VCaP (cell line): Measurements from ENCODE around the gene PDXK.

Experiments used
- H3K27ac ChIP-seq: fragments of 450-650 bp; 2 replicates; pipeline ENCODE4 v1.5.1; 2017
- TF ChIP-seq, protein P1 (sequence below): fragments of 450-650 bp; conservative IDR thresholded peaks from 2 replicates; pipeline ENCODE4 v1.5.1; 2017; ENCODE audit warnings: mild to moderate bottlenecking, moderate library complexity

Gene PDXK

GRCh38 chr21:43728467-43729390 is 9.8 kb downstream of the PDXK start:
- peak overlapping the region; percentile 73; the same call in 1 of the 2 replicates for H3K27ac ChIP-seq
- TF ChIP-seq, protein P1, sequence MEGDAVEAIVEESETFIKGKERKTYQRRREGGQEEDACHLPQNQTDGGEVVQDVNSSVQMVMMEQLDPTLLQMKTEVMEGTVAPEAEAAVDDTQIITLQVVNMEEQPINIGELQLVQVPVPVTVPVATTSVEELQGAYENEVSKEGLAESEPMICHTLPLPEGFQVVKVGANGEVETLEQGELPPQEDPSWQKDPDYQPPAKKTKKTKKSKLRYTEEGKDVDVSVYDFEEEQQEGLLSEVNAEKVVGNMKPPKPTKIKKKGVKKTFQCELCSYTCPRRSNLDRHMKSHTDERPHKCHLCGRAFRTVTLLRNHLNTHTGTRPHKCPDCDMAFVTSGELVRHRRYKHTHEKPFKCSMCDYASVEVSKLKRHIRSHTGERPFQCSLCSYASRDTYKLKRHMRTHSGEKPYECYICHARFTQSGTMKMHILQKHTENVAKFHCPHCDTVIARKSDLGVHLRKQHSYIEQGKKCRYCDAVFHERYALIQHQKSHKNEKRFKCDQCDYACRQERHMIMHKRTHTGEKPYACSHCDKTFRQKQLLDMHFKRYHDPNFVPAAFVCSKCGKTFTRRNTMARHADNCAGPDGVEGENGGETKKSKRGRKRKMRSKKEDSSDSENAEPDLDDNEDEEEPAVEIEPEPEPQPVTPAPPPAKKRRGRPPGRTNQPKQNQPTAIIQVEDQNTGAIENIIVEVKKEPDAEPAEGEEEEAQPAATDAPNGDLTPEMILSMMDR: no peak

GRCh38 chr21:43731476-43731875 is 12.5 kb downstream of the PDXK start:
- no peak overlapping the region for H3K27ac ChIP-seq
- TF ChIP-seq, protein P1: no peak

DNA sequence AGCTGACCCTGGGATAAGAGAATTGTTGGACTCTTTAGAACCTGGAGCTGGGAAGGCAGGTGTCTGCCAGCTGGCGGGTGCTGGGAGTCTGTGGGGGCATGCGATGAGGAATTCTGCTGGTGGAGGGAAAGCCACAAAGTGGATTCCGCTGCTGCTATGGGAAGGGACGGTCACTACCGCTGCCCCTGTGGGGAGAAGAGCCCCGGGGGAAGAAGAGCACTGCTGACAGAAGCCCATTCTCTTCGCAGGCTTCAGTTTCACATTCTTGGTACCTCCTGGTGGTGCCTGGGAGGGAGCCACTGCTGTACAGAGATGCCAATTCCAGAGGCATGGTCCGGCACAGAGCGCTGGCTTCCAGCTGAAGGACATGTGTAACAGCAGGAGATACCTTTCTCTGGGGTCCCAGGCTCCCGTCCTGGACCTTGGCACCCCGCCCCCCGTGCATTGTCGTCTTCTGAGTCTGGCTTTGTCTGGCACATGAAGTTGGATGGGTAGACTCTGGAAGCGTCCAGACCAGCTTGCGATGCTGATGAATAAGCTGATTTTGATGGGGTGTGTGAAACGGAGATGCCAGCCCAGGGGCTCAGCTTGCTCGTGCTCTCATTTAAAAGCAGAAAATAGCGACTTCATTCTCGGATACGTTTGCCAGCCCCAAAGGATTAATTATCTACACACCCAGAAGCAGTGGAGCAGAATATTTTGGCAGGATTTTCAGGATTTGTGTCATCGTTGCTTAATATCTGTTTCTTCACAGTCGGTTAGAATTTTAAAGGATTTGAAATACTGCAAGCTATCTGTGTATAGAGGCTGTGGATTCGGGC is 13.2 kb downstream of the PDXK start:
- H3K27ac ChIP-seq: no peak overlapping the region
- TF ChIP-seq, protein P1: no peak

- TF ChIP-seq, protein P1: no peak
- H3K27ac ChIP-seq: no peak overlapping the region
These were observed 14.1 kb downstream of the PDXK start for GRCh38 chr21:43733060-43733459.

DNA sequence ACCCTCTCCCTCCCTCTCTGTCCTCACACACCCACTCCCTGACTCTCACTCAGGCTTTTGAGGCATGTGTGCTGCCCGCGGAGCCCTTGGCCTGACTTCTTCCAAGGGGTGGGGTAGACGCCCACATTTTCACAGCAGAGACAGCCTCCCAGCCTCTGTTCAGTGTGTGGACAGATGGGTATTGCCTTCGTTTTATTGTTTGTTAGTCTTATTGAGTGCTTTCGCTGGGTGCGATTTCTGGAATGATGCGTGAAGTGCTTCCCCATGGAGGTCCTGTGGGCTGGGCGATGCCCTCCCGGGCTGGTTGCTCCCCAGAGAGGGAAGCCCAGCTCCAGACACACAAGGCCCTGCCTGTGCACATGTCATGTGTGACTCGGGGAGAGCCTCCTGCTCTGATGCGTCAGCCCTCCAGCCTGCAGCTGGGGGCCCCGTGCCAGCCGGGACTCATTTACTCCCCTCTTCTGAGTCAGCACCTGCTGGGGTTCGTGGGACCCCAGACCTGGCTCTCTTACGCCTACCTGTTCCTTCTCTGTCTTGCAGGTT is 14.7 kb downstream of the PDXK start:
- no peak overlapping the region for H3K27ac ChIP-seq
- TF ChIP-seq, protein P1: no peak

GRCh38 chr21:43734131-43734927 is 15.4 kb downstream of the PDXK start:
- H3K27ac ChIP-seq: 0 out of 2 replicates have a peak overlapping the region, but pooled peaks have one; percentile 3
- TF ChIP-seq, protein P1: no peak
